Measurements from ENCODE around the gene ZSWIM1. TPM values are rescaled to one million over a fixed set of nuclear protein-coding genes. Genes with fewer than 3 reads are reported as not detected.

The ZSWIM1 gene
- total RNA-seq, 1 experiment from 2014 or later: 13.0 TPM

DNA sequence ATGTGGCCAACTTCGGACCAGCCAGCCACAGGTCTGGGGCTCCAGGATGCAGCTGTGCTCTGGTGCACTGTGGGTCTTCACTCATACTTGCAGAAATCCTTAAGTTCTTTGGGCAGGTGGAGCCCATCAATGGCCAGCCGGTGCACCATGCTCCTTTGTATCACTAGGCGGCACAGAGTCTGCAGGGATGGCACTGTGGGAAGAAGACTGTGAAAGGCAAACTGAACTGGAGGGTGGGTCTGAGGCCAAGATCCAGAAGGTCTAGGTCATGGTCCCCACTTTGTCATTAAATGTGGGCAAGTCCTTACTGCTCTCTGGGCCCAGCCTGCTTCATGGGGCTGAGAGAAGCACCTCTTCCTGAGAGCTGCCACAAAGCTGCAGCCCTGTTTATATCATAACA, 7.7 kb downstream of the ZSWIM1 start:
- ATAC-seq (no peak), DNase-seq (ENCODE audit: low read depth, low spot score) (no peak)
- no TSS peak for BruUV-seq (replicated peaks)
- Histone ChIP-seq H3K9me2 (ENCODE audit: insufficient read depth) (no peaks in the 10 kb centered on the region), H3K36me3 (ENCODE audit: control insufficient read depth in 1 of 2, insufficient read depth in 2 of 2, low read length in 2 of 2) (peaks cover 3 to 15% of the 10 kb centered on the region in 2 experiments; a peak in 3 of 4 replicates), H4K20me1 (ENCODE audit: insufficient read depth) (no peaks in the 10 kb centered on the region), H3K4me1 (ENCODE audit: control insufficient read depth in 1 of 2, insufficient read depth in 2 of 2, low read length in 2 of 2) (peaks cover 25 to 37% of the 10 kb centered on the region in 2 experiments), H3K9ac (ENCODE audit: low read length) (no peak overlapping the region), H3K9me3 (ENCODE audit: control insufficient read depth in 1 of 2, insufficient read depth in 1 of 2, low read depth in 1 of 2, low read length in 2 of 2) (no peaks in the 10 kb centered on the region), H3K4me2 (ENCODE audit: low read length) (no peak overlapping the region), H3K27me3 (ENCODE audit: insufficient read depth, low read length) (no peaks in the 10 kb centered on the region), H3K27ac (ENCODE audit: low read depth, low read length) (no peak overlapping the region), H2AFZ (ENCODE audit: low read depth, low read length, poor library complexity, severe bottlenecking) (no peak overlapping the region), H3K79me2 (ENCODE audit: insufficient read depth, low read length) (peaks cover 7% of the 10 kb centered on the region; the same call in 1 of the 2 replicates), H3K4me3 (replicated peaks in 1 of 2; ENCODE audit: low read depth in 1 of 2, low read length in 2 of 2) (no peak overlapping the region)
- ChIA-PET RAD21 (ENCODE audit: low non-redundant PET in 1 of 2, low total read pairs in 2 of 2, uncharacterized antibody in 2 of 2, unreplicated experiment in 2 of 2) (no interaction called here), POLR2A (no interaction called here), CTCF (no interaction called here)
- TF ChIP-seq POLR2A (IDR thresholded peaks at IDR 0.05; ENCODE audit: borderline replicate concordance, extremely low read depth, insufficient read depth, insufficient read length) (no peak), JUND (IDR thresholded peaks at IDR 0.05) (no peak), YY1 (IDR thresholded peaks at IDR 0.05; ENCODE audit: extremely low read depth, insufficient replicate concordance, low read depth, low read length) (no peak), RAD21 (IDR thresholded peaks at IDR 0.05; ENCODE audit: low read depth) (no peak), ZNF274 (IDR thresholded peaks at IDR 0.05; ENCODE audit: low read depth, low read length) (no peak), EZH2 (IDR thresholded peaks at IDR 0.05) (no peak), EGR1 (IDR thresholded peaks at IDR 0.05; ENCODE audit: low read depth) (no peak), SP1 (IDR thresholded peaks at IDR 0.05; ENCODE audit: low read depth) (no peak), CBX3 (IDR thresholded peaks at IDR 0.05; ENCODE audit: low read depth) (no peak), SIN3A (IDR thresholded peaks at IDR 0.05; ENCODE audit: low read depth) (no peak), TCF7L2 (IDR thresholded peaks at IDR 0.05; ENCODE audit: borderline replicate concordance, extremely low read depth, insufficient read depth, insufficient read length) (no peak), FOSL1 (IDR thresholded peaks at IDR 0.05; ENCODE audit: low read depth) (no peak), POLR2AphosphoS5 (IDR thresholded peaks at IDR 0.05; ENCODE audit: low read depth, low read length) (no peak)
- TF ChIP-seq, protein P1, sequence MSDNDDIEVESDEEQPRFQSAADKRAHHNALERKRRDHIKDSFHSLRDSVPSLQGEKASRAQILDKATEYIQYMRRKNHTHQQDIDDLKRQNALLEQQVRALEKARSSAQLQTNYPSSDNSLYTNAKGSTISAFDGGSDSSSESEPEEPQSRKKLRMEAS (IDR thresholded peaks at IDR 0.05): no peak
- TF ChIP-seq, protein P2, sequence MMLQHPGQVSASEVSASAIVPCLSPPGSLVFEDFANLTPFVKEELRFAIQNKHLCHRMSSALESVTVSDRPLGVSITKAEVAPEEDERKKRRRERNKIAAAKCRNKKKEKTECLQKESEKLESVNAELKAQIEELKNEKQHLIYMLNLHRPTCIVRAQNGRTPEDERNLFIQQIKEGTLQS (IDR thresholded peaks at IDR 0.05): no peak
- TF ChIP-seq, protein P3, sequence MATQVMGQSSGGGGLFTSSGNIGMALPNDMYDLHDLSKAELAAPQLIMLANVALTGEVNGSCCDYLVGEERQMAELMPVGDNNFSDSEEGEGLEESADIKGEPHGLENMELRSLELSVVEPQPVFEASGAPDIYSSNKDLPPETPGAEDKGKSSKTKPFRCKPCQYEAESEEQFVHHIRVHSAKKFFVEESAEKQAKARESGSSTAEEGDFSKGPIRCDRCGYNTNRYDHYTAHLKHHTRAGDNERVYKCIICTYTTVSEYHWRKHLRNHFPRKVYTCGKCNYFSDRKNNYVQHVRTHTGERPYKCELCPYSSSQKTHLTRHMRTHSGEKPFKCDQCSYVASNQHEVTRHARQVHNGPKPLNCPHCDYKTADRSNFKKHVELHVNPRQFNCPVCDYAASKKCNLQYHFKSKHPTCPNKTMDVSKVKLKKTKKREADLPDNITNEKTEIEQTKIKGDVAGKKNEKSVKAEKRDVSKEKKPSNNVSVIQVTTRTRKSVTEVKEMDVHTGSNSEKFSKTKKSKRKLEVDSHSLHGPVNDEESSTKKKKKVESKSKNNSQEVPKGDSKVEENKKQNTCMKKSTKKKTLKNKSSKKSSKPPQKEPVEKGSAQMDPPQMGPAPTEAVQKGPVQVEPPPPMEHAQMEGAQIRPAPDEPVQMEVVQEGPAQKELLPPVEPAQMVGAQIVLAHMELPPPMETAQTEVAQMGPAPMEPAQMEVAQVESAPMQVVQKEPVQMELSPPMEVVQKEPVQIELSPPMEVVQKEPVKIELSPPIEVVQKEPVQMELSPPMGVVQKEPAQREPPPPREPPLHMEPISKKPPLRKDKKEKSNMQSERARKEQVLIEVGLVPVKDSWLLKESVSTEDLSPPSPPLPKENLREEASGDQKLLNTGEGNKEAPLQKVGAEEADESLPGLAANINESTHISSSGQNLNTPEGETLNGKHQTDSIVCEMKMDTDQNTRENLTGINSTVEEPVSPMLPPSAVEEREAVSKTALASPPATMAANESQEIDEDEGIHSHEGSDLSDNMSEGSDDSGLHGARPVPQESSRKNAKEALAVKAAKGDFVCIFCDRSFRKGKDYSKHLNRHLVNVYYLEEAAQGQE (IDR thresholded peaks at IDR 0.05; ENCODE audit: low read depth): no peak
- TF ChIP-seq, protein P4, sequence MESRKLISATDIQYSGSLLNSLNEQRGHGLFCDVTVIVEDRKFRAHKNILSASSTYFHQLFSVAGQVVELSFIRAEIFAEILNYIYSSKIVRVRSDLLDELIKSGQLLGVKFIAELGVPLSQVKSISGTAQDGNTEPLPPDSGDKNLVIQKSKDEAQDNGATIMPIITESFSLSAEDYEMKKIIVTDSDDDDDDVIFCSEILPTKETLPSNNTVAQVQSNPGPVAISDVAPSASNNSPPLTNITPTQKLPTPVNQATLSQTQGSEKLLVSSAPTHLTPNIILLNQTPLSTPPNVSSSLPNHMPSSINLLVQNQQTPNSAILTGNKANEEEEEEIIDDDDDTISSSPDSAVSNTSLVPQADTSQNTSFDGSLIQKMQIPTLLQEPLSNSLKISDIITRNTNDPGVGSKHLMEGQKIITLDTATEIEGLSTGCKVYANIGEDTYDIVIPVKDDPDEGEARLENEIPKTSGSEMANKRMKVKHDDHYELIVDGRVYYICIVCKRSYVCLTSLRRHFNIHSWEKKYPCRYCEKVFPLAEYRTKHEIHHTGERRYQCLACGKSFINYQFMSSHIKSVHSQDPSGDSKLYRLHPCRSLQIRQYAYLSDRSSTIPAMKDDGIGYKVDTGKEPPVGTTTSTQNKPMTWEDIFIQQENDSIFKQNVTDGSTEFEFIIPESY (IDR thresholded peaks at IDR 0.05; ENCODE audit: extremely low read depth, insufficient replicate concordance, low read length): no peak
- TF ChIP-seq, protein P5, sequence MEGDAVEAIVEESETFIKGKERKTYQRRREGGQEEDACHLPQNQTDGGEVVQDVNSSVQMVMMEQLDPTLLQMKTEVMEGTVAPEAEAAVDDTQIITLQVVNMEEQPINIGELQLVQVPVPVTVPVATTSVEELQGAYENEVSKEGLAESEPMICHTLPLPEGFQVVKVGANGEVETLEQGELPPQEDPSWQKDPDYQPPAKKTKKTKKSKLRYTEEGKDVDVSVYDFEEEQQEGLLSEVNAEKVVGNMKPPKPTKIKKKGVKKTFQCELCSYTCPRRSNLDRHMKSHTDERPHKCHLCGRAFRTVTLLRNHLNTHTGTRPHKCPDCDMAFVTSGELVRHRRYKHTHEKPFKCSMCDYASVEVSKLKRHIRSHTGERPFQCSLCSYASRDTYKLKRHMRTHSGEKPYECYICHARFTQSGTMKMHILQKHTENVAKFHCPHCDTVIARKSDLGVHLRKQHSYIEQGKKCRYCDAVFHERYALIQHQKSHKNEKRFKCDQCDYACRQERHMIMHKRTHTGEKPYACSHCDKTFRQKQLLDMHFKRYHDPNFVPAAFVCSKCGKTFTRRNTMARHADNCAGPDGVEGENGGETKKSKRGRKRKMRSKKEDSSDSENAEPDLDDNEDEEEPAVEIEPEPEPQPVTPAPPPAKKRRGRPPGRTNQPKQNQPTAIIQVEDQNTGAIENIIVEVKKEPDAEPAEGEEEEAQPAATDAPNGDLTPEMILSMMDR (IDR thresholded peaks at IDR 0.05 in 2 of 3, conservative IDR thresholded peaks at IDR 0.05 in 1 of 3; ENCODE audit: borderline replicate concordance in 1 of 3, insufficient read depth in 1 of 3, low read depth in 2 of 3, low read length in 2 of 3): no peak
- intact Hi-C loops (cut with micrococcal nuclease): no loop called here

All from HCT116 (cell line).